ENCODE results near the gene ZNF584.
A peak's percentile ranks its signal among the peaks of the same experiment; 100 is the strongest.
"Not testable (repeated sequence)": the region's sequence is repeated elsewhere in the genome, so short reads cannot be mapped to it uniquely, and the experiment has no call there.

ZNF584 gene

DNA sequence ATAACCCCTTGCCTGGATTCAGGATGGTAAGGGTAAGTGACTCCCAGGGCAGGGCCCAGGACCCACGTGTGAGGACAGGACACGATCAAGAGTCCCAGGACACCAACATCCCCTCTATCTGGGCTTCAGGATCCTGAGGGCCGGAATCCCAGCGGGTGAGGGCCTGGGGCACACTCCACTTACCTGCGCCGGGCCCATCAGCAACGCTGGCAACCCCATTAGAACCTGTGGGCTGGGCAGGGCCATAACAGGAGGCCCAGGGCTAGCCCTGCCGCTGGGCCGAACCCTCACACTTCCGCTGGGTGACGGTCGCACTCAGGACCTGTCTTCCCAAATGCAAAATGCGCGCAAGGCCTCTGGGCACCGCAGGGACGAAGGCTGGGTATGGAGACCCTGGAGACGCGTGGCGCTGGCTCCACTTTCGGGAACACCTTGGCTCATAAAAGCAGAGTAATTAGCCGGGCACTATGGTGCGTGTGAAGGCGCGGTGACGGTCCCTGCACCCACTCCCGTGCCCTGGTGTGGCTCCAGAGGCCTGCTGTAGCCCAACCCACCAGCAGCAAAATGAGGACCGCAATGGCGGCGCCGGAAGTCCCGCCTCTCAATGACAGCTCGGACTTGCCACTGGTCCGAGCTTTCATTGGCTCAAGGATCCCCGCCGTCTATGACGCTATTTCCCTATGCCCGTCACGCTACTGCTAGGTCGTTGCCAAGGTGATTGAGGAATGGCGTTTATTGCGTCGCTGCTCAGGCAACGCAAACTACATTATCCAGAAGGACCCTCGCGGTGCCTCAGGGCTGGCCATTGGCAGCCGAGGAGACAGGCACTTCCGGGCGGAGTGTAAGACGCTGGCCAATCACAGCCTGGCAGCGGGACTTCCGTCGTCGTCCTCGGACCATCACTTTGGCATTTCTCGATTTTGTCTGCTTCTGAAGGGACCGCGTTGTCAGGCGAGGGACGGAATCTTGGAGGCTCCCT is 31.4 kb downstream of the ZNF584 start, which contains the start of gene ZNF132:
Gene ZNF132, minus strand, starts transcription at position 578 of the 979 bp plus-strand sequence. Its CDS starts 332 bp downstream, at position 246.
- Mint-ChIP-seq H3K9me3 (peaks cover 19% of the 10 kb centered on the region), H3K36me3 (ENCODE audit: insufficient read depth) (peaks cover 21% of the 10 kb centered on the region), H3K27me3 (peaks cover 10% of the 10 kb centered on the region), H3K27ac (ENCODE audit: low read depth) (peak within 1 kb of the TSS; percentile 97), H3K4me1 (peaks cover 27% of the 10 kb centered on the region), H3K4me3 (peak within 1 kb of the TSS; percentile 94)
- peak; percentile 99 for ATAC-seq (replicated peaks; ENCODE audit: extremely low read depth, poor library complexity, severe bottlenecking)
- DNase-seq (ENCODE audit: low spot score in 2 of 2) = peak; percentile 73 to 95

- Mint-ChIP-seq H3K4me3 (peak overlapping the region; percentile 94), H3K36me3 (ENCODE audit: insufficient read depth) (peaks cover 15% of the 10 kb centered on the region), H3K27ac (ENCODE audit: low read depth) (peak overlapping the region; percentile 97), H3K9me3 (peaks cover 19% of the 10 kb centered on the region), H3K27me3 (peaks cover 10% of the 10 kb centered on the region), H3K4me1 (peaks cover 27% of the 10 kb centered on the region)
- DNase-seq (ENCODE audit: low spot score in 2 of 2) = no peak
- no peak for ATAC-seq (replicated peaks; ENCODE audit: extremely low read depth, poor library complexity, severe bottlenecking)
Observed at GRCh38 chr19:58440556-58440955, 32.1 kb downstream of the ZNF584 start.

DNA sequence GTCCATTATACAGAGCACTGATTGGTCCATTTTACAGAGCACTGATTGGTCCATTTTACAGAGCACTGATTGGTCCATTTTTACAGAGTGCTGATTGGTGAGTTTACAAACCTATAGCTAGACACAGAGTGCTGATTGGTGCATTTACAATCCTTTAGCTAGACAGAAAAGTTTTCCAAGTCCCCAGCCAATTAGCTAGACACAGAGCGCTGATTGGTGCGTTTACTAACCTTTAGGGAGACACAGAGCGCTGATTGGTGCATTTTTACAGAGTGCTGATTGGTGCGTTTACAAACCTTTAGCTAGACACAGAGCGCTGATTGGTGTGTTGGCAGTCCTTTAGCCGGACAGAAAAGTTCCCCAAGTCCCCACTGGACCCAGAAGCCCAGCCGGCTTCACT is 34.5 kb downstream of the ZNF584 start:
- ATAC-seq (replicated peaks; ENCODE audit: extremely low read depth, poor library complexity, severe bottlenecking); DNase-seq (ENCODE audit: low spot score in 2 of 2); H3K27ac Mint-ChIP-seq (ENCODE audit: low read depth); H3K4me3 Mint-ChIP-seq: not testable (repeated sequence)
- H3K36me3 Mint-ChIP-seq (ENCODE audit: insufficient read depth) = peaks cover 10% of the 10 kb centered on the region
- peaks cover 28% of the 10 kb centered on the region for H3K27me3 Mint-ChIP-seq
- peaks cover 21% of the 10 kb centered on the region for H3K4me1 Mint-ChIP-seq
- peaks cover 14% of the 10 kb centered on the region for H3K9me3 Mint-ChIP-seq

DNA sequence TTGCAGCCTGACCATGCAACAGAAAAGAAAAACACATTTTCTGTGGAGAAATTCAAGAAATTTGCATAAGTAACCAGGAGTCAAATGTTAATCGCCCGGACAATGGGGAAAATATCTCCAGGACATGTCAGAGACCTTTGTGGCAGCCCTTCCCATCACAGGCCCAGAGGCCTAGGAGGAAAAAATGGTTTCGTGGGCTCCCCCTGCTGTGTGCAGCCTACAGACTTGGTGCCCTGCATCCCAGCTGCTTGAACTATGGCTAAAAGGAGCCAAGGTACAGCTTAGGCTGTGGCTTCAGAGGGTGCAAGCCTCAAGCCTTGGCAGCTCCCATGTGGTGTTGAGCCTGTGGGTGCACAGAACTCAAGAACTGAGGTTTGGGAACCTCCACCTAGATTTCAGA is 40.4 kb downstream of the ZNF584 start:
- H3K36me3 Mint-ChIP-seq (ENCODE audit: insufficient read depth); H3K4me3 Mint-ChIP-seq; DNase-seq (ENCODE audit: low spot score in 2 of 2); H3K9me3 Mint-ChIP-seq; H3K27ac Mint-ChIP-seq (ENCODE audit: low read depth); ATAC-seq (replicated peaks; ENCODE audit: extremely low read depth, poor library complexity, severe bottlenecking): not testable (repeated sequence)
- Mint-ChIP-seq H3K27me3 (peaks cover 42% of the 10 kb centered on the region), H3K4me1 (peaks cover 28% of the 10 kb centered on the region)

- Mint-ChIP-seq H3K4me3 (peak overlapping the region; percentile 47), H3K4me1 (peaks cover 33% of the 10 kb centered on the region), H3K27ac (ENCODE audit: low read depth) (peak overlapping the region; percentile 54), H3K27me3 (peaks cover 35% of the 10 kb centered on the region)
- DNase-seq (ENCODE audit: low spot score in 2 of 2); ATAC-seq (replicated peaks; ENCODE audit: extremely low read depth, poor library complexity, severe bottlenecking); H3K36me3 Mint-ChIP-seq (ENCODE audit: insufficient read depth); H3K9me3 Mint-ChIP-seq: not testable (repeated sequence)
Observed at GRCh38 chr19:58449980-58450379, 41.5 kb downstream of the ZNF584 start.

- DNase-seq (ENCODE audit: low spot score in 2 of 2) = no peak
- Mint-ChIP-seq H3K4me1 (peaks cover 33% of the 10 kb centered on the region), H3K27ac (ENCODE audit: low read depth) (peak overlapping the region; percentile 85), H3K9me3 (peaks cover 8% of the 10 kb centered on the region), H3K36me3 (ENCODE audit: insufficient read depth) (peaks cover 10% of the 10 kb centered on the region), H3K4me3 (peak overlapping the region; percentile 82), H3K27me3 (peaks cover 35% of the 10 kb centered on the region)
- ATAC-seq (replicated peaks; ENCODE audit: extremely low read depth, poor library complexity, severe bottlenecking) = peak; percentile 8
Observed at GRCh38 chr19:58450856-58451357, 42.5 kb downstream of the ZNF584 start.

DNA sequence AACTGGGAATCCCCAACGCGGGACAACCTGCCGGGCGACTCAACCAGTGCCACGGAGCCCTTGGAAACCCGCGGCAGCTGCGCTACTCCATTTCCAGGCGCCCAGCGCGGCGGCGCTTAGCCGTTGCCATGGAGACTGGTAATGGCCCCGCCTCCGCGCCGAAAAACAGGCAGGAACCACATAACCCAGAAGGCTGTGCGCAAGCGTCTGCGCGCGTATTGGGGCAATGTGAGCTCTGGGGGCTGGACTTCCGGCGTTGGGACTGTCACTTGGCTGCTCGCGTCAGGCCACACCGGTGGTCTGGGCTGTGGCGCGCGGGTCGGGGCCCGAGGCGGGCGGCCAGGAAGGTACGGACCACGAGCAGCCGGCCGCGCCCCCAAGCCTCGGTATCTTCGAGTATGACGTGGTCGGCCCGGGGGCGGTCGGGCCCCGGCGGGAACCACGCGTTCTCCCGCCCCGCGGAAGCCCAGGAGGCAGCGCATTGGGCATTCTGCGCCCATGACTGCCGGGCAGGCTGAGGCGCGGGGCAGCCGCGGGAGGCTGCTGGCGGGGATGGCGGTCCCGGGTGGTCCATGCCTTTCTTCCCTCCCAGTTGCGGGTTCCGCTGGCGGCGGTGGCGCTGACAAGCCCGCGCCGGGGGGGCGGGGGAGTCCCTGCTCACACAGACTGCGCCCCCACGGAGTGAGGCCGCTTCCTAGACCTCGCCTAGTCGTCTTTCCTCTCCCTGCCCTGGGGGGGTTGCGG is 43.1 kb downstream of the ZNF584 start, which contains the start of gene ZNF324B:
Gene ZNF324B, plus strand, starts transcription at position 265 of the 744 bp plus-strand sequence. CDS start 2,080 bp downstream, outside the sequence.
- peak within 1 kb of the TSS; percentile 82 for H3K4me3 Mint-ChIP-seq
- peaks cover 8% of the 10 kb centered on the region for H3K9me3 Mint-ChIP-seq
- H3K4me1 Mint-ChIP-seq = peaks cover 33% of the 10 kb centered on the region
- ATAC-seq (replicated peaks; ENCODE audit: extremely low read depth, poor library complexity, severe bottlenecking) (peak; percentile 99), DNase-seq (ENCODE audit: low spot score in 2 of 2) (peak; percentile 90 to 95)
- peaks cover 32% of the 10 kb centered on the region for H3K27me3 Mint-ChIP-seq
- H3K27ac Mint-ChIP-seq (ENCODE audit: low read depth) = peak within 1 kb of the TSS; percentile 85
- H3K36me3 Mint-ChIP-seq (ENCODE audit: insufficient read depth) = peaks cover 10% of the 10 kb centered on the region

DNA sequence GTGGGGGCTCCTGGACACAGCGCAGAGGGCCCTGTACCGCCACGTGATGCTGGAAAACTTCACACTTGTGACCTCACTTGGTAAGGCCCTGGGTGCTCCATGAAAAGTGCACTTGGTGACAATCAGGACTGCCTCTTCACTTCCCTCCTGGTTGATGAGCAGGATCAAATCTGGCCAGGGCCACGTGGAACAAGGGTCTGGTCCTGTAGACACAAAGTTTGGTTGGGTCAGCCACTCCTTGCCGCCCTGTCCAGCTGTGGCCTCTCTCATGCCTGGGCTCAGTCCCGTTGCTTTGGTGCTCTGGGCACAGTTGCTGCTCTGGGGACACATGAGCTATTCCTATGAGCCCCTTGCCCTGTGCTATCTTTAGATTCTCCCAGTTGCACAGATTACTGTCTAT is 45.3 kb downstream of the ZNF584 start:
- Mint-ChIP-seq H3K36me3 (ENCODE audit: insufficient read depth) (peaks cover 9% of the 10 kb centered on the region), H3K27ac (ENCODE audit: low read depth) (no peak overlapping the region), H3K4me3 (peak overlapping the region; percentile 40)

GRCh38 chr19:58455306-58455705 is 46.9 kb downstream of the ZNF584 start:
- Mint-ChIP-seq H3K27ac (ENCODE audit: low read depth) (no peak overlapping the region), H3K36me3 (ENCODE audit: insufficient read depth) (peaks cover 9% of the 10 kb centered on the region), H3K27me3 (no peaks in the 10 kb centered on the region), H3K4me3 (no peak overlapping the region), H3K4me1 (peaks cover 32% of the 10 kb centered on the region), H3K9me3 (no peaks in the 10 kb centered on the region)
- no peak for DNase-seq (ENCODE audit: low spot score in 2 of 2)
- no peak for ATAC-seq (replicated peaks; ENCODE audit: extremely low read depth, poor library complexity, severe bottlenecking)

More for the DNA sequence above, 45.3 kb downstream of the ZNF584 start:
- Mint-ChIP-seq H3K9me3 (no peaks in the 10 kb centered on the region), H3K27me3 (peaks cover 11% of the 10 kb centered on the region), H3K4me1 (peaks cover 33% of the 10 kb centered on the region)
- ATAC-seq (replicated peaks; ENCODE audit: extremely low read depth, poor library complexity, severe bottlenecking) (no peak), DNase-seq (ENCODE audit: low spot score in 2 of 2) (no peak)

DNA sequence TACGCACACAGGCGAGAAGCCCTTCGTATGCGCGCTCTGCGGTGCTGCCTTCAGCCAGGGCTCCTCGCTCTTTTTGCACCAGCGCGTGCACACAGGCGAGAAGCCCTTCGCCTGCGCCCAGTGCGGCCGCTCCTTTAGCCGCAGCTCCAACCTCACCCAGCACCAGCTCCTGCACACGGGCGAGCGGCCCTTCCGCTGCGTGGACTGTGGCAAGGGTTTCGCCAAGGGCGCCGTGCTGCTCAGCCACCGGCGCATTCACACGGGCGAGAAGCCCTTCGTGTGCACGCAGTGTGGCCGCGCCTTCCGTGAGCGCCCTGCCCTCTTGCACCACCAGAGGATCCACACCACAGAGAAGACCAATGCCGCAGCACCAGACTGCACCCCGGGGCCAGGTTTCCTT is 47.7 kb downstream of the ZNF584 start:
- no peaks in the 10 kb centered on the region for H3K9me3 Mint-ChIP-seq
- peaks cover 24% of the 10 kb centered on the region for H3K4me1 Mint-ChIP-seq
- no peak overlapping the region for H3K4me3 Mint-ChIP-seq
- no peaks in the 10 kb centered on the region for H3K27me3 Mint-ChIP-seq
- H3K36me3 Mint-ChIP-seq (ENCODE audit: insufficient read depth) = peaks cover 7% of the 10 kb centered on the region
- H3K27ac Mint-ChIP-seq (ENCODE audit: low read depth) = no peak overlapping the region
- DNase-seq (ENCODE audit: low spot score in 2 of 2) = no peak
- ATAC-seq (replicated peaks; ENCODE audit: extremely low read depth, poor library complexity, severe bottlenecking) = no peak

DNA sequence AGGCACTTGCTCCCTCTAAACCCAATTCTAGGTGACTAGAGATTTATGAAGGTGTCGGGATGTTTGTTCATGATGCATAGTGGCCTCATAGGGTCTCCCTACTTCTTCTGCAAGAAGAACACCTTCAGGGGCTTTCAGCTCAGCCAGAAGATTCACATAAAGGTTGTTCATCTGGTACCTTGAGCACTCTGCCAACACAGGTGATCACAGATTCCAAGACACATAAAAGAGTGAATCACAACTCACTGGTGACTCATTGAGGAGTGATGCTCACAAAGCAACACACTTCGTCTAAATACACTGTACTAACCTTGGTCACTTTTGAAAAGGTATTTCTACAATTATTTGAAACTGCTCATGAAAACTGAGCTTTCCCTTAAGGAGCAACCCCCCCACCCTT is 51.6 kb downstream of the ZNF584 start:
- Mint-ChIP-seq H3K9me3 (no peaks in the 10 kb centered on the region), H3K27ac (ENCODE audit: low read depth) (no peak overlapping the region), H3K27me3 (no peaks in the 10 kb centered on the region), H3K4me1 (no peaks in the 10 kb centered on the region), H3K36me3 (ENCODE audit: insufficient read depth) (peaks cover 3% of the 10 kb centered on the region), H3K4me3 (no peak overlapping the region)
- no peak for ATAC-seq (replicated peaks; ENCODE audit: extremely low read depth, poor library complexity, severe bottlenecking)
- no peak for DNase-seq (ENCODE audit: low spot score in 2 of 2)

GRCh38 chr19:58466089-58466759 is 57.8 kb downstream of the ZNF584 start:
- DNase-seq (ENCODE audit: low spot score in 2 of 2) (no peak), ATAC-seq (replicated peaks; ENCODE audit: extremely low read depth, poor library complexity, severe bottlenecking) (peak; percentile 3)
- peak overlapping the region; percentile 85 for H3K27ac Mint-ChIP-seq (ENCODE audit: low read depth)
- H3K4me1 Mint-ChIP-seq = peaks cover 20% of the 10 kb centered on the region
- peaks cover 5% of the 10 kb centered on the region for H3K36me3 Mint-ChIP-seq (ENCODE audit: insufficient read depth)
- peak overlapping the region; percentile 85 for H3K4me3 Mint-ChIP-seq
- H3K9me3 Mint-ChIP-seq = no peaks in the 10 kb centered on the region
- H3K27me3 Mint-ChIP-seq = no peaks in the 10 kb centered on the region

All from central memory CD8-positive, alpha-beta T cell (primary cell).